HepG2 (cell line): ENCODE results near the gene RTBDN.

Experiments used
- ATF3 ChIP-seq: sonication (generic); formaldehyde crosslinking; IDR thresholded peaks from 2 replicates; pipeline ENCODE4 v1.4.0; 2020; ENCODE audit warnings: missing genetic modification reagents
- MTA3 ChIP-seq: sonication (generic); formaldehyde crosslinking; IDR thresholded peaks from 2 replicates; pipeline ENCODE4 v1.4.0; 2020; ENCODE audit warnings: missing genetic modification reagents
- RBAK ChIP-seq: sonication (generic); formaldehyde crosslinking; IDR thresholded peaks from 2 replicates; pipeline ENCODE4 v1.5.1; 2020; ENCODE audit warnings: mild to moderate bottlenecking, missing genetic modification reagents
- RFXAP ChIP-seq: sonication (generic); formaldehyde crosslinking; IDR thresholded peaks from 2 replicates; pipeline ENCODE4 v1.4.0; 2020; ENCODE audit warnings: missing genetic modification reagents, borderline replicate concordance
- RXRA ChIP-seq: sonication (generic); formaldehyde crosslinking; IDR thresholded peaks from 2 replicates; pipeline ENCODE4 v1.5.1; 2020; ENCODE audit warnings: missing genetic modification reagents
- TF ChIP-seq, protein P1 (sequence below): sonication (generic); formaldehyde crosslinking; IDR thresholded peaks from 2 replicates; pipeline ENCODE4 v1.8.0; 2022; ENCODE audit warnings: mild to moderate bottlenecking, missing genetic modification reagents; ENCODE audit not compliant: insufficient replicate concordance

DNA sequence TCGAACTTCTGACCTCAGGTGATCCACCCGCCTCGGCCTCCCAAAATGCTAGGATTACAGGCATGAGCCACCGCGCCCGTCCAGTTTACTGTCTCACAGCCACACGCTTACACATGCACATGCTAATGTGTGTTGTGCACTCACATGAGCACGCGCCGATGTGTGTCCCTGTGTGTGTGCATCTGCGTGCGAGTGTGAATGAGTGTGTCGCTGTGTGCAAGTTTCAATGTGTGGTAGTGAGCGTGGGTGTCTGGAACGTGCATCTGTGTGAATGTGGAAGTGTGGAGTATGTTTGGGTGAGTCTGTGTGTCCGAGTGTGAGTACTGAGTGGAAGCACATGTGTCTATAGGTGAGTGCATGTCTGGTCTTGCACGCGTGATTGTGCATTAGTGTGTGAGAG, 8.1 kb upstream of the RTBDN start:
- no peak for TF ChIP-seq MTA3 (CRISPR knock-in tag)
- TF ChIP-seq, protein P1, sequence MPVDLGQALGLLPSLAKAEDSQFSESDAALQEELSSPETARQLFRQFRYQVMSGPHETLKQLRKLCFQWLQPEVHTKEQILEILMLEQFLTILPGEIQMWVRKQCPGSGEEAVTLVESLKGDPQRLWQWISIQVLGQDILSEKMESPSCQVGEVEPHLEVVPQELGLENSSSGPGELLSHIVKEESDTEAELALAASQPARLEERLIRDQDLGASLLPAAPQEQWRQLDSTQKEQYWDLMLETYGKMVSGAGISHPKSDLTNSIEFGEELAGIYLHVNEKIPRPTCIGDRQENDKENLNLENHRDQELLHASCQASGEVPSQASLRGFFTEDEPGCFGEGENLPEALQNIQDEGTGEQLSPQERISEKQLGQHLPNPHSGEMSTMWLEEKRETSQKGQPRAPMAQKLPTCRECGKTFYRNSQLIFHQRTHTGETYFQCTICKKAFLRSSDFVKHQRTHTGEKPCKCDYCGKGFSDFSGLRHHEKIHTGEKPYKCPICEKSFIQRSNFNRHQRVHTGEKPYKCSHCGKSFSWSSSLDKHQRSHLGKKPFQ (CRISPR knock-in tag): no peak
- no peak for TF ChIP-seq ATF3 (CRISPR knock-in tag)
- no peak for TF ChIP-seq RXRA (CRISPR knock-in tag)
- no peak for TF ChIP-seq RBAK
- no peak for TF ChIP-seq RFXAP
